ENCODE results near the gene BTNL9. TPM values are rescaled to one million over a fixed set of nuclear protein-coding genes. Genes with fewer than 3 reads are reported as not detected.

The BTNL9 gene
- total RNA-seq, 4 donors from 2014 or later, result 7.5 to 18.6 (median 15.0) TPM

DNA sequence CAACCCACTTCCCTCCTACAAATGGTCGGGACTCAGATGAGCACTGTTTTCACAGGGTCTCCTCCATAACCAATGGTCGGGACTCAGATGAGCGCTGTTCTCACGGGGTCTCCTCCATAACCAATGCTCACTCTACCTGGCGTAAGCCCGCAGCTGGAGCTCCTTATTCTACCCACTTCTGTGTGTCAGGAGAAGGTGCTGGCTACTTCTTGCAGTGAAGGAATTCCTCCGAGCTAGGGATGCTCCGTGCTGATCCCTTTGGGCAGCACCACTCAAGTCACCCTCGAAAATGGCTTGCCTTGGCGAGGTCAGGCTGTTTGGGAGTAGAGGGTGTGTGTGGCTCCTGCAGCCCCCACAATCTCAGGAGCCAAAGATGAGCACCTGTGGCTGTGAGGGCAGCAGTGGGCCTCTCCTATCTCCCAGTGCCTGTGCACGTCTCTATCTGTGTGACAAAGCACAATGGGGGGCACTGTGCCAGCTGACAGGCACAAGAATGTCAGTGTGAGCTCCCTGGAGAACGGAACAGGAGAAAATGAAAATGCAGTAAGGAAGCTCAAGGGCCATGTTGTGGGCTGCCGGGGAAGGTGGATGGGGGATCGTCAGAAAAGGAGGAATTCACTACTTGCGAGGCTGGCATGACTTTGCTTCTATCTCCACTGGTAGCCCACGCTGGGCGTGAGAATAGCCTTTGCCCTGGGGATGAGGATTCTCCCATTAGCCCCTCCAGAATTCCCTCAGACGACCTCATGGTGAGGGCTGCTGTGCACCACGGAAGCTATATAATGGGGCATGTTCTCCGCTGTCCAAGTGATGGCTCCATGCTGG is 3.9 kb upstream of the BTNL9 start:
- H3K36me3 ChIP-seq, result no peaks in the 10 kb centered on the region
- peaks cover 70% of the 10 kb centered on the region for H3K27me3 ChIP-seq
- 61% methylated on average over 3 of the region's 20 CpGs; no CpG with 5 or more reads in 1 of the 2 donors for WGBS, 2 donors (ENCODE audit: low coverage in 1 of 2)
- H3K4me1 ChIP-seq, result no peaks in the 10 kb centered on the region
- H3K9me3 ChIP-seq, result no peaks in the 10 kb centered on the region
- H3K4me3 ChIP-seq, result no peak overlapping the region
- TF ChIP-seq POLR2AphosphoS5 (IDR thresholded peaks at IDR 0.05) (no peak), EP300 (IDR thresholded peaks at IDR 0.05) (no peak), POLR2A (IDR thresholded peaks at IDR 0.05) (no peak)
- TF ChIP-seq, protein P1, sequence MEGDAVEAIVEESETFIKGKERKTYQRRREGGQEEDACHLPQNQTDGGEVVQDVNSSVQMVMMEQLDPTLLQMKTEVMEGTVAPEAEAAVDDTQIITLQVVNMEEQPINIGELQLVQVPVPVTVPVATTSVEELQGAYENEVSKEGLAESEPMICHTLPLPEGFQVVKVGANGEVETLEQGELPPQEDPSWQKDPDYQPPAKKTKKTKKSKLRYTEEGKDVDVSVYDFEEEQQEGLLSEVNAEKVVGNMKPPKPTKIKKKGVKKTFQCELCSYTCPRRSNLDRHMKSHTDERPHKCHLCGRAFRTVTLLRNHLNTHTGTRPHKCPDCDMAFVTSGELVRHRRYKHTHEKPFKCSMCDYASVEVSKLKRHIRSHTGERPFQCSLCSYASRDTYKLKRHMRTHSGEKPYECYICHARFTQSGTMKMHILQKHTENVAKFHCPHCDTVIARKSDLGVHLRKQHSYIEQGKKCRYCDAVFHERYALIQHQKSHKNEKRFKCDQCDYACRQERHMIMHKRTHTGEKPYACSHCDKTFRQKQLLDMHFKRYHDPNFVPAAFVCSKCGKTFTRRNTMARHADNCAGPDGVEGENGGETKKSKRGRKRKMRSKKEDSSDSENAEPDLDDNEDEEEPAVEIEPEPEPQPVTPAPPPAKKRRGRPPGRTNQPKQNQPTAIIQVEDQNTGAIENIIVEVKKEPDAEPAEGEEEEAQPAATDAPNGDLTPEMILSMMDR (IDR thresholded peaks at IDR 0.05), result no peak
- no peak for ATAC-seq
- no peak overlapping the region for H3K27ac ChIP-seq

DNA sequence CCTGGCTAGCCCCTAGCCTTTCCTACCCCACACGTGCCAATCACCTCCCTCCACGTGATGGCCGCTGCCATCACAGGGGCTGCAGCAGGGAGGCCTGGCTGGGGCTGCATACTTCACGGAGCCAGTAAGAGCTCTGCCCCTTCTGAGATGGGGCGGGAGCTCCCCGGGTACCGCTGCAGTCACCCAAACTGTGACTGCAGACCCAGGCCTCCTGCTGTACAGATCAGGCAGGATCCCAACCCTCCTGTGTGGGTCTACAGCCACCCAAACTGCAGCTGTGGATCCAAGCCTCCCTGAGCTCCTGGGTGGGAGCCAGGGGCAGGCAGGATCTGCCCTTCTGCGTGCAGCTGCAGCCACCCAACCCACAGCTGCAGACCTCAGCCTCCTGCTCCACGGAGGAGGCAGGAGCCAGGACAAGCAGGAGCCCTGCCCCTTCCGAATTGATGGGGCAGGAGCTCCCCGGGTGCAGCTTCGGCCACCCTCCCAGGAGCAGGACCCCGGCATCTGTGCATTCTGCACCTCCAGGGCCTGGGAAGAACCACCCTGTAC is 3.2 kb upstream of the BTNL9 start:
- WGBS, 2 donors (ENCODE audit: low coverage in 1 of 2), result no CpG with 5 or more reads among the region's 13 CpGs

DNA sequence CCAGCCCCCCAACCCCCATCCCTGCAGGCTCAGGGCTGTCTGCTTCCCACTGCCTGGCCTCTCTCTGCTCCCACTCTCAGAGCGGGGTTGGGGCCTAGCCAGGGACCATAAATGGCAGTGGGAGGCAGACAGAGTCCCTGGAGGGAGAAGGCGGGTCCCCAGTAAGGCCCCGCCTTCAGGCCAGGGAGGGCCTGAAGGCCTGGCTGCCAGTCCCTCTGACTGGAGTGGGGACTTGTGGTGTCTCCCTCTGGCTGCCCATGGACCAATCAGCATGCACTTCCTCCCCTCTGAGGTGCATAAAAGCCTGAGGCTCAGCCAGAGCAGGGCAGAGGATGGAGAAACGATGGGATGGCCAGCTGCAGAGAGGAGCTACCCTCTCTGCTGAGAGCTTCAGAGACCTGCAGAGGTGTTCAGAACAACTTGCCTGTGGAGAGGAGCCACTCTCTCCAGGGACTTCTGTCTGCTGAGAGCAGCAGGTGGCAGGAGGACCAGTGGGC is 2.7 kb upstream of the BTNL9 start:
- peaks cover 66% of the 10 kb centered on the region for H3K27me3 ChIP-seq
- H3K4me3 ChIP-seq, result no peak overlapping the region
- ATAC-seq, result peak; percentile 43
- no peak for TF ChIP-seq POLR2AphosphoS5 (IDR thresholded peaks at IDR 0.05)
- no peak for TF ChIP-seq POLR2A (IDR thresholded peaks at IDR 0.05)
- TF ChIP-seq, protein P1 (IDR thresholded peaks at IDR 0.05), result no peak
- TF ChIP-seq EP300 (IDR thresholded peaks at IDR 0.05), result no peak
- no peaks in the 10 kb centered on the region for H3K9me3 ChIP-seq
- 80% methylated on average over 1 of the region's 4 CpGs; no CpG with 5 or more reads in 1 of the 2 donors for WGBS, 2 donors (ENCODE audit: low coverage in 1 of 2)
- no peaks in the 10 kb centered on the region for H3K36me3 ChIP-seq
- no peak overlapping the region for H3K27ac ChIP-seq
- no peaks in the 10 kb centered on the region for H3K4me1 ChIP-seq

More for the DNA sequence above, 3.2 kb upstream of the BTNL9 start:
- ATAC-seq, result no peak
- H3K4me1 ChIP-seq, result no peaks in the 10 kb centered on the region
- no peak overlapping the region for H3K27ac ChIP-seq
- no peak for TF ChIP-seq POLR2AphosphoS5 (IDR thresholded peaks at IDR 0.05)
- TF ChIP-seq POLR2A (IDR thresholded peaks at IDR 0.05), result no peak
- TF ChIP-seq, protein P1 (IDR thresholded peaks at IDR 0.05), result no peak
- no peak for TF ChIP-seq EP300 (IDR thresholded peaks at IDR 0.05)
- H3K9me3 ChIP-seq, result no peaks in the 10 kb centered on the region
- peaks cover 66% of the 10 kb centered on the region for H3K27me3 ChIP-seq
- H3K4me3 ChIP-seq, result no peak overlapping the region
- no peaks in the 10 kb centered on the region for H3K36me3 ChIP-seq

DNA sequence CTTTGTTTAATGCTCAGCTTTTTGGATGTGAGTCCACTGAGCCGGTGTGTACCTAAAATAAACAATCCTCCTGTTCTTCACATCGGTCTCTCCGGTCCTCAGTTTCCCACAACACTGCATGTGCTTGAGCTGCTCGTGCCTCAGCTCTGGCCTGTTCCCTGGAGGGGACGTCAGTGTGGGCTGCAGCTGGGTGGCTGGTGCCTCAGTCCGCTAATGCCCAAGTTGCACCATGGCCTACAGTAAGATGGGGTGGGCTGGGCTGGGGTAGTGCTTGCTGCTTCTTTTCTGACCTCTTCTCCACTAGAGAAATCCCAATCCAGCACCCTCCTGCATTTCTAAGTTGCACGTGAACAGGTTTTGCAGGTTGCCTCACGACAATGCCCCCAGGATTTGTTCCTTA is 595 bp upstream of the BTNL9 start:
- H3K27ac ChIP-seq, result peak overlapping the region in 1 of 4 donors; percentile 18
- TF ChIP-seq, protein P1 (IDR thresholded peaks at IDR 0.05), result no peak
- no peak for TF ChIP-seq EP300 (IDR thresholded peaks at IDR 0.05)
- no peak for TF ChIP-seq POLR2AphosphoS5 (IDR thresholded peaks at IDR 0.05)
- no peak for TF ChIP-seq POLR2A (IDR thresholded peaks at IDR 0.05)
- WGBS, 2 donors (ENCODE audit: low coverage in 1 of 2), result 20 to 35% methylated on average over 4 to 8 of the region's 8 CpGs
- H3K27me3 ChIP-seq, result peaks cover 76% of the 10 kb centered on the region
- H3K4me1 ChIP-seq, result no peaks in the 10 kb centered on the region
- no peaks in the 10 kb centered on the region for H3K36me3 ChIP-seq
- H3K4me3 ChIP-seq, result no peak overlapping the region
- H3K9me3 ChIP-seq, result no peaks in the 10 kb centered on the region
- no peak for ATAC-seq
